Large intestine (tissue), 3 donors: ENCODE data around the gene NDUFV3. TPM values are rescaled to one million over a fixed set of nuclear protein-coding genes. Genes with fewer than 3 reads are reported as not detected.

Experiments used
- DNase-seq, 2 donors: peaks; one replicate each; pipeline versions ENCODE4 v3.0.0 to v3.0.0-alpha.2; 2013
- H3K27ac ChIP-seq: one replicate; pipeline ENCODE4 v1.5.1; 2013; ENCODE audit warnings: low read length
- H3K27me3 ChIP-seq: 2 replicates; pipeline ENCODE4 v1.6.1; 2013; ENCODE audit warnings: low read length; ENCODE audit not compliant: control insufficient read depth, insufficient read depth
- H3K36me3 ChIP-seq: 2 replicates; pipeline ENCODE4 v1.6.1; 2013; ENCODE audit warnings: low read length; ENCODE audit not compliant: control insufficient read depth, insufficient read depth
- H3K4me1 ChIP-seq: one replicate; pipeline ENCODE4 v1.6.1; 2013; ENCODE audit warnings: low read length; ENCODE audit not compliant: control insufficient read depth, insufficient read depth
- H3K4me3 ChIP-seq: one replicate; pipeline ENCODE4 v1.5.1; 2013; ENCODE audit warnings: low read length
- H3K9me3 ChIP-seq: one replicate; pipeline ENCODE4 v1.6.1; 2013; ENCODE audit warnings: mild to moderate bottlenecking, low read depth, low read length, moderate library complexity; ENCODE audit not compliant: control insufficient read depth
- WGBS: methylation state at CpG from one replicate; pipeline ENCODE4 v1.1.5; 2013; ENCODE audit warnings: low lambda C conversion rate; ENCODE audit not compliant: insufficient coverage; 5-methylcytosine and 5-hydroxymethylcytosine counted together
- polyA plus RNA-seq: library from polyadenylated mRNA; unstranded; fragments of 120-200 nt; gene quantifications from one replicate; pipeline ENCODE4 v1.2.1, GENCODE V29; 2013

Gene NDUFV3
- polyA plus RNA-seq, 1 donor = 32.8 TPM

DNA sequence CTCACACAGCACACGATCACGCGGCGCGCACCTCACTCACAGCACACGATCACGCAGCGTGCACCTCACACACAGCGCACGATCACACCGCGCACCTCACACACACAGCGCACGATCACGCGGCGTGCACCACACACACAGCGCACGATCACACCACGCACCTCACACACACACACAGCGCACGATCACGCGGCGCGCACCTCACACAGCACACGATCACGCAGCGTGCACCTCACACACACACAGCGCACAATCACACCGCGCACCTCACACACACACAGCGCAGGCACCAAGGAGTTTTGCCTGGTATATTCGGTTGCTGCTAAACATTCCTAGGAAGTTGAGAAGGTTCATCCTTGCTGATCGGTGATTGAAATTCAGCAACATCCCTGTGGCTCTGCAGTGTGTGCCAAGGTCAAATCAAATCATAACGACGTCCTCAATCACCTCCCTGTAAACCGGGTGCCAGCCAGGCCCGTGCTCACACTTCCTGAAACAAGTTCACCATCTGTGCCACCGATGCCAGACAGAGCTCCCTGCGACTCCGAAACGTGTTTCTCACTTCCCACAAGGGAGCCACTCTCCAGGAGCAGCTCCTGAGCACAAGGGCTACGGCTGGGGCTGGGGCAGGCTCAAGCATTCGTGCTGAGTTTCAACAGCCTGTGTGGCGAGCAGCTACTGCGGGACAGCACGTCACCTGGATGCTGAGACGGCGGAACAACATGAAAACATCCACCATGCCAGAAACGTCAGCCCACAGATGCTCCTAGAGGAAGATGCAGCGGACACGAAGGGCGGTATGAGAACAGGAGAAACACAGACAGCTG is 44.0 kb upstream of the NDUFV3 start:
- H3K9me3 ChIP-seq = peaks cover 3% of the 10 kb centered on the region
- H3K36me3 ChIP-seq = peaks cover 77% of the 10 kb centered on the region
- no peak overlapping the region for H3K4me3 ChIP-seq
- no peak overlapping the region for H3K27ac ChIP-seq
- no peak for DNase-seq
- no peaks in the 10 kb centered on the region for H3K27me3 ChIP-seq
- no peaks in the 10 kb centered on the region for H3K4me1 ChIP-seq
- WGBS = no CpG with 5 or more reads among the region's 54 CpGs

DNA sequence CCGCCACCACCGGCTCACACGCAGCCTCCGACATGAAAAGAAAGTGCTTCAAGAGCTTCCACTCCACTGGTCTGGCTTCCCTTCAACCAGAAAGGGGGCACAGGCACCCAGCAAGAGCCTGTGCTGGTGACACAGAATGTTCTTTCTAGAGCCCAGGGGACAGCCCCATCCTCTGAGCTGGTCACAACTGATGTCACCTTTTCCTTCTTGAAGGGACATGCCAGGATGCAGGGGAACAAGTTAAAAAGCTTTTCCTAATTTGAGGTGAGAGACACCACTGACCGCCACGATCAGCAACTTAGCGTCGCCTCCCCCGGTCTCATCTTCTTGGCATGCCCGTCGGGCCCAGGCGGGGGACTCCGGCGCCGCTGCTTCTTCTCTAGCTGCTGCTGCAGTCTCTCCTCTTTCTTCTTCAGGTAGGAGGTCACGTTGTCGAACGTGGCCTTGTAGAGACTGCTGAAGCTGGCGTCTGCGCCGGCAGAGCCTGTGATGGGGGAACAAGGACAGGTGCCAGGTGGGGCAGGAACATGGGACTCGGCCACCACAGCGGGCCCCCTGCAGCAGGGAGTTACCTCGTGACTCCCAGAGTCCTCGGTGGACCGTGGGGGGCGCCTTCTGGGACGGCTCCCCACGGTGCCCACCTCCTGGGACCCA is 43.2 kb upstream of the NDUFV3 start:
- no peak for DNase-seq
- peaks cover 77% of the 10 kb centered on the region for H3K36me3 ChIP-seq

DNA sequence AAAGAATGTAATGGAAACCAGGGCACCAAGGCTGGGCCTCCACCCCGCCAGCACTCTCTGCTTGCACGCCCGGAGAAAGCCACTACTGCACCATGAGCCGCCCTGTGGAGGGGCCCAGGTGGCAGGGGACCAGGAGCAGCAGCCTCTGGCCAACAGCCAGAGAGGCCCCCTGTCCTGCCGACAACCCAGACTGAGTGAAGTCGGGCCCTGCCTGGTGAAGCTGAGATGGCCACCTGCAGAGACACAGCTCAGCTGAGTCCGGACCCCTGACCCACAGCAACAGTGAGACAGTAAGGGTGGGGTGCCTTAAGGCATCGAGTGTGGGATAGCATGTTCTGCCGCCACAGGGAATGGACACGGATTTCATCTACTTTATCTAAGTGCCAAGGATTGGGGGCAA is 42.6 kb upstream of the NDUFV3 start:
- Histone ChIP-seq H3K9me3 (peaks cover 3% of the 10 kb centered on the region), H3K27ac (no peak overlapping the region), H3K4me1 (no peaks in the 10 kb centered on the region), H3K27me3 (no peaks in the 10 kb centered on the region), H3K36me3 (peaks cover 79% of the 10 kb centered on the region), H3K4me3 (no peak overlapping the region)
- WGBS = no CpG with 5 or more reads among the region's 10 CpGs
- no peak for DNase-seq

More for the DNA sequence above, 43.2 kb upstream of the NDUFV3 start:
- H3K4me3 ChIP-seq = no peak overlapping the region
- peaks cover 3% of the 10 kb centered on the region for H3K9me3 ChIP-seq
- WGBS = no CpG with 5 or more reads among the region's 29 CpGs
- no peak overlapping the region for H3K27ac ChIP-seq
- no peaks in the 10 kb centered on the region for H3K27me3 ChIP-seq
- no peaks in the 10 kb centered on the region for H3K4me1 ChIP-seq

DNA sequence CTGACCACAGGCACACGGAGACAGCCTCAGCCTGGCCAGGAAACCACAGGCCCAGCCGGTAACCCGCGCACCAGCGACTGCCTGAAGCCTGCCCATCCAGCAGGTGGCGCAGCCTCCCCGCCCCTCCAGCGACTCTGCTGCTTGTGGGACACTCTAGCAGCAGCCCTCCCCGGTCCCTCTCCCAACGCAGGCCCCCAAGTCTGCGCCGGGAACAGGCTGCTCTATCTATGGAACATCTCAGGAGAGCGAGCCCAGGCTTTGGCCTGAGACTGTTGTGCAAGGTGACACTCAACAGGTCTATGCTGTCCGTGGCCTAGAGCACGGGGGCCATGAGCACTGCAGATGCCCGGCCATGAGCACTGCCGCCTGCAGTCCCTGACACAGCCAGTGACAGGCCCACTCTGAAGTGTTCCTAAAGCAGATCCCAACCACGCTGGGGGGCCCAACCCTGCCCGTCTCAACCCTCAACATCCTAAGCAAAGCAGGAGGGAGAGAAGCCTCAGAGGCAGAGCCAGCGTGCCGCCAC is 42.2 kb upstream of the NDUFV3 start:
- Histone ChIP-seq H3K36me3 (peaks cover 81% of the 10 kb centered on the region), H3K9me3 (peaks cover 3% of the 10 kb centered on the region), H3K4me1 (no peaks in the 10 kb centered on the region), H3K27ac (no peak overlapping the region), H3K27me3 (no peaks in the 10 kb centered on the region), H3K4me3 (no peak overlapping the region)
- DNase-seq = no peak
- WGBS = no CpG with 5 or more reads among the region's 21 CpGs

DNA sequence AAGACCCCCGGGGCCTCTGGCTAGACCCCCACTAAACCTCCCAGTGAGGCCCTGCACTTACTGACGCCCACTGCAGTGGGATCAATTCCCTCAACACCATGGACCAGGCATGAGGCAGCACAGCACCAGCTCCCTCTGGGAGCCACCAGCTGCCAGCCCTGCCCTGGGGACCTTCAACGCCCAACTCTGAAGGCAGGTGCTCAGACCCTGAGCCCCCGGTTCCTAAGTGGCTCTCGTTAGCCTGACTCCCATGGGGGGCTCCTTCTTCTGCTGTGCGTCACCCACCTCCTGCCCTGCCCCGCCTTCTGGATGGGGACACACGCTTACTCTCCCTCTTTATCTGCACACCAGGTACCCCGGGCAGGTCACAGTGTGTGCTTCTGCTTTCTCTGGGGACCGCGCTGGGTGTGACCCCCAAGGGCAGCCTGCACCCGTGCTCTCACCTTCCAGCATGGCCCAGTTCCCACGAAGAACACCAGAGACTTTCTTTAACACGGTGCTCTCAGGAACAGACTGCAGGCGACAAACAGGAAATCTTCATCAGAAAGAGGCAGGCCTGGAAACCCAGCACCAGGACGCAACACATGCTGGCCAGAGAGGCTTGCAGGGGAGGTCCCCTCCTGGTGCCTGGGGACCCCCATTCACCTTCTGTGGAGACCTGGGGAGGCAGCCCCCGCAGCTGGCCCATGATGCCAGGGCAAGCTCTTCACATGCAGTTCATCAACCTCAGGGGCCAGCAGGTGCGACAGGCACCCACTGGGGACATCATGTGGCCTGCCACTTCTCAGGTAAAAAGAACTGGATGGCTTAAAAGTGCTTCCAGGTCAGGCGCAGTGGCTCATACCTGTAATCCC is 41.1 kb upstream of the NDUFV3 start:
- 100% methylated on average over 1 of the region's 19 CpGs for WGBS
- H3K4me1 ChIP-seq = no peaks in the 10 kb centered on the region
- DNase-seq = no peak
- no peaks in the 10 kb centered on the region for H3K27me3 ChIP-seq
- H3K36me3 ChIP-seq = peaks cover 85% of the 10 kb centered on the region
- H3K27ac ChIP-seq = no peak overlapping the region
- peaks cover 3% of the 10 kb centered on the region for H3K9me3 ChIP-seq
- no peak overlapping the region for H3K4me3 ChIP-seq

DNA sequence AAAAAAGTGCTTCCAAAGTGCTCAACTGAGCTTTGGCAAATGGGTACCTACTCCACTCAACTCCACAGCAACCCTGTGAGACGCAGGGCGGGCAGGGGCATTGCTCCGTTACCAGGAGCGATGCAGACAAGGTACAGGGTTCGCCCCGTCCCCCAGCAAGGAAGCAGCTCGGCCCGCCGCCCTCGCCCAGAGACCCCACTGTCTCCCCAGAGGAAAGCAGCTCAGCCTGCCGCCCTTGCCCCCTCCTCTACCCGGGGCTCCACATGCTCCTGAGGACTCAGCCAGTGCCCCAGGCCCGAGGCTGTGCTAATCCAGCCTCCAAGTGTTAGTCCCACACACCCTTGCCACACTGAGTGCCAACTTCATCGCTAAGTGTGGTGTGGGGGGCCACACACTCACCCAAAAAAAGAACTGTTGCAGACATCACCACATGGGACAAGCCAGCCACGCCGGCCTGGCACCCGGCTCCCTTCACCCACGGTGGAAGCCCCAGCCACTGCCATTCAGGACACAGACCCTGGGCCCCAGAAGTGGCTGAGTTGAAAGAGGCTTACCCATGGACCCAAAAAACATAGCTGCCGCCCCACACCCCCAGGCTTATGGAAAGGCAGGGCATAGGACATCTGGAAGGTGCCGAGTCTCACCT is 40.1 kb upstream of the NDUFV3 start:
- Histone ChIP-seq H3K27ac (no peak overlapping the region), H3K36me3 (peaks cover 85% of the 10 kb centered on the region), H3K27me3 (no peaks in the 10 kb centered on the region), H3K4me1 (no peaks in the 10 kb centered on the region), H3K9me3 (peaks cover 3% of the 10 kb centered on the region), H3K4me3 (no peak overlapping the region)
- no CpG with 5 or more reads among the region's 20 CpGs for WGBS
- DNase-seq = no peak

DNA sequence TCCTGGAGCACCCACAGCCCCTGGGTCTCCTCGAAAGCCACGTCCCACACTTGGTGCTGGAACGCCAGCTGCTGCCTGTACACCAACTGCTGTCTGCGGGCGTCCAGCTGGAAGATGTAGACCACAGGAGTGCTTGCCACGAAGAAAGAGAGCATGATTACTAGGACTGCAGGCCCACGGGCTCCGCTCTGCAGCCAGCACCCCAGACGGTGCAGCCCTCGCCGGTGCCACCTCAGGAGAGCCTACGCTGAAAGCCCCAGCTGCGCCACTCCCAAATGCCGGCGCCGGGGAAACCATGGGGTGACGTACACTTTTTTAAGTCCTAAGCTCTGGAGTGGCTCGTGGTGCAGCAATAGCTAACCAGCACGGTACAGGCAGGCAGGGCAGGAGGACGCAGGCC is 39.5 kb upstream of the NDUFV3 start:
- WGBS = no CpG with 5 or more reads among the region's 20 CpGs
- Histone ChIP-seq H3K27me3 (no peaks in the 10 kb centered on the region), H3K4me1 (no peaks in the 10 kb centered on the region), H3K27ac (no peak overlapping the region), H3K4me3 (no peak overlapping the region), H3K36me3 (peaks cover 90% of the 10 kb centered on the region), H3K9me3 (peaks cover 3% of the 10 kb centered on the region)
- no peak for DNase-seq

DNA sequence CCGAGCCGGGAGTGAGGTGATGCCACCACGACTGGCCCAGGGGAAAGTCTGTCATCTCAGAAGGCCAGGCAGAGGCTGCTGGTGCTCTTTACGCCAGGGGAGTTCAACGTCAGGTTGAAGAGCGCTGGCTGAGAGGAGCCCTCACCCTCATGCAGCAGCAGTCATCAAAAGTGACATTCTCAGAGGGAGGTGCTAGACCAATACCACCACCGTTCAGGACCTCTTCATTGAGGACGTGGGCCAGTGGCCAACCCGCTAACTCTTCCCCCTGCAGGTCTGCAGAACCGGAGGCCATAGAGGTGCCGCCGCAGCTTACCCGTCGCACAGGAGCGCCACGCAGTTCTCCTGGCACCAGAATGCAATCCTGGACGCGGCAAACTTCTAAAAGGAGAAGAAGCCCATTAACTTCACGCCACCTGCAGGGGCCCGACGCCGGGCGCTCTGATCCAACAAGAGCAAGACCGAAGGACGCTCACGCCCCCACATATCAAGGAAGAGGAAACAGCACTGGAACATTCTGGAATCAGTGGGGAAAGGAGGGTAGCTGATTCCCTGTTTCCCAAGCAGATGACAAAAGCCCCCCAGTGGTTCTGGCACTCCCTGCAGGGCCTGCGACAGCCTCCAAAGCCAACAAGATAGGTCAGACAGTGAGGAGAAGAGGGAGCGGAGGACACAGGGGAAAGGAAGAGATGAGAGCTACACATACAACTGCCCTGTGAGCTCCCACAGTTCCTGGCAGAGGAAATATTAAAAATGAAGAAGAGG is 38.7 kb upstream of the NDUFV3 start:
- no peak for DNase-seq
- WGBS = 100% methylated on average over 1 of the region's 28 CpGs
- Histone ChIP-seq H3K4me3 (no peak overlapping the region), H3K36me3 (peaks cover 93% of the 10 kb centered on the region), H3K9me3 (peaks cover 3% of the 10 kb centered on the region), H3K27me3 (no peaks in the 10 kb centered on the region), H3K4me1 (no peaks in the 10 kb centered on the region), H3K27ac (no peak overlapping the region)

DNA sequence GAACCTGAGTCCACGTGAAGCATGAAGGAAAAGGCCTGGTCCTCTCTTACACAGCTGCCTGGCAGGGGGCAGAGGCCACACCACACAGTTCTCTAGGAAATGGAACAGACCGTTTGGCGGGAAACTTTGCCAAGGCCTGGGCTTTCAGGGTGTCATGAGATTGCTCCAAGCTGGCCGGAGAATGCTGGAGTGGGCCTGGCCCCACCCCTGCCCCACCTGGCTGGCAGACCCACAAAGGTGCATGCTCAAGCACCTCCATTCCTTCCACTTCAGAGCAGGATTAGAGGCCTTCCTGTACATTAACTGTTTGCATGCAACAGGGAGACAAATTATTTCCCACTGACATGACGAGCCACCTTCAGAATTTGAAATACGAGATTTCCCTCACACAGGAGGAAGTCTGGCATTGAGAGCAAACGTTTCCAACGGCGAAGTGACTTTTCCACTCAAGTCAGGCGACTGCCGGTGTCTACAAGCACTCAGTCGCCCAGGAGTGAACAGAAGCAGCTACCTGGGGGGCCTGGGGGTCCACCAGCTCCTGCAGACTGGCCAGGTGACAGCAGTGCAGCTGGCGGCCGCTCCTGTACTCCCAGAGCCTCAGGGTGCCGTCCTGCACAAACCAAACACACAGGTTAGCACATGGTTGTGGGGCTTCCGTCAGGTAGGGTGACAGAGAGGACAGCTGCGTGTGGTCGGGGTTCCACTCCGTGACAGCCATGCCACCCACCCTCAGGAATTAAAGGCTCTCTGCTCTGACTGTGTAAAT is 37.8 kb upstream of the NDUFV3 start:
- no peaks in the 10 kb centered on the region for H3K4me1 ChIP-seq
- 80% methylated on average over 1 of the region's 19 CpGs for WGBS
- no peak overlapping the region for H3K27ac ChIP-seq
- H3K36me3 ChIP-seq = peaks cover 93% of the 10 kb centered on the region
- H3K4me3 ChIP-seq = no peak overlapping the region
- peaks cover 6% of the 10 kb centered on the region for H3K9me3 ChIP-seq
- no peaks in the 10 kb centered on the region for H3K27me3 ChIP-seq
- DNase-seq = no peak
